Stimulated activated naive CD8-positive, alpha-beta T cell treated with anti-CD3 and anti-CD28 coated beads, Interleukin-15, Interleukin-2, amounts not matched to agents 100 U/mL and 50 U/mL, for 24 hours (primary cell): Measurements from ENCODE around the gene ANKRD30A.
"Not testable (repeated sequence)": the region's sequence is repeated elsewhere in the genome, so short reads cannot be mapped to it uniquely, and the experiment has no call there.

ENCODE experiments used
- ATAC-seq: fragments of 150-1000 bp; cut with Tn5 transposase; one replicate; pipeline ENCODE4 v1.10.0; 2021
- DNase-seq: peaks from one replicate; pipeline ENCODE4 v3.0.0; 2021

Gene ANKRD30A

DNA sequence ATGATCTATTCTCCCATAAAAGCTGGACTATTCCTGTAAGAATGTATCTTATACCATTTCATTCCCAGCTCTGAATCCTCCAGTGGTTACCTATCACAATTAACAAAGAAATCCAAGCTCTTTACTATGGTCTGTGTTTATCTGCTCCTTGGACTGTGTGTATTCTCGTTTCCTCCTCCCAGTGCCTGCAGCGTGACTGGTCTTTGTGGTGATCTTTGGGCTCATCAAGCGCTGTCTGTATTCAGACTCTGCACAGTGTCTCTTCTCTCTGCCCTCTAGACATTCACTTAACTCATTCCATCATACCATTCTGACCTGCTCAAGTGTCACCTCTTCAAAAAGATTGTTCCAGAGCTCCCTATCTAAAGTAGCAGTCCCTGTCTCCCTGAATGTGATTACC is 130.4 kb downstream of the ANKRD30A start:
- not testable (repeated sequence) for DNase-seq, ATAC-seq

DNA sequence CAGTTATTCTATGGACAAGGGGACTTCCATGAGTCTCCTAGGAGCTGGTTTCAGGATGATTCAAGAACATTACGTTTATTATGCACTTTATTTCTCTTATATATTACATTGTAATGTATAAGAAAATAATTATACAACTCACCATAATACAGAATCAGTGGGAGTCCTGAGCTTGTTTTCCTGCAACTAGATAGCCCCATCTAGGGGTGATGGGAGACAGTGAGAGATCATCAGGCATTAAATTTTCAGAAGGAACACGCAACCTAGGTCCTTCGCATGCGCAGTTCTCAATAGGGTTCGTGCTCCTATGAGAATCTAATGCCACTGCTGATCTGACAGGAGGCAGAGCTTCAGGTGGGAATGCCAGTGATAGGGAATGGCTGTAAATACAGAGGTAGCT is 137.9 kb downstream of the ANKRD30A start:
- no peak for ATAC-seq
- no peak for DNase-seq

DNA sequence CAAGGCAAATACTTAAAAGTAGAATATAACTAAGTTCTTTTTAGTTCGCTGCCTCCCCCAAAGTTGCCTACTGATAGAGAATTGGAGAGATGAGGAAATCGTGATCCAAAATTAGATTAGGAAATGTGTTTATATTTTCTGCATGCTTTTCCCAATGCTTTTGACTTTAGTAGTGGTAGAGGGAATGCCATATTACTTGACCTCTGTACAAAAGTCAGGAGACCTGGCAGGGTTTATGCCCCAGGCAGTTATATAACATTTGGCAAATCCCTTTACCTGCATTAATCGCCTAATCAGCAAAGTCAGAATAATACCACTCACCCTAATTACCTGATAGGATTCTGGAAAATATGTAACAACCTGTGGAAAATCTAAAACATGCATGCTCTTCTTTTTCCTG is 142.9 kb downstream of the ANKRD30A start:
- ATAC-seq (no peak), DNase-seq (no peak)

DNA sequence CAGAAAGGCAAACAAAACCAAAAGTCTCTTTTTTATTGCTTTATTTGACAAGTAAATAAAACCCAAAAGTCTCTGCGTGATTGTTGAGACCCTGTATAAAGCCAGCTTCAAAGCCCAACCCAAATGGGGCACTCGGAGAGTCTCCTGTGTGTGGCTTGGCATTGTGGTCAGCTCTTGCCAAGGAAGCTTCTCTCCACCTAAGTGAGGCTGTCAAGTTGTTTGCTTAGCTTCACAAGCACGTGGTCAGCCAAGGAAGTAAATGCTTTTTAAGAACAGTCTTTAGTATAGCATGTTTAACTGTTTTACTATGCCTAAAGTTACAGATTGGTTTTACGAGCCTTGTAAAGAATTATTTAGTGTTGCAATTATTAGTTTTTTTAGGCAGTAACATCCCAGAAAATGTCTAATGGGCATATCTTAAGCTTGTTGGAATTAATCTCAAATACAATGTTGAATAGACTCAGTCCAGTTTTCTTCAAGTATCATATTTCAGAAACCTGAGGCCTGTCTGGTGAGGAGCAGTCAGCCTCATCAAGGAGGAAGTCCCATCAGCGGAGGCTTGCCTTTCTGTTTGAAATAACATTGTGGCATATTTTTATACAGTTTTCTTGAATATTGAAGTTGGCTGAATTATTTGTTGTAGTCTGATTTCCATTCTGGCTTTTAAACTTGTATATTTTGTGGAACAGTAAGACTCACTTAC is 144.3 kb downstream of the ANKRD30A start:
- DNase-seq (no peak), ATAC-seq (no peak)

DNA sequence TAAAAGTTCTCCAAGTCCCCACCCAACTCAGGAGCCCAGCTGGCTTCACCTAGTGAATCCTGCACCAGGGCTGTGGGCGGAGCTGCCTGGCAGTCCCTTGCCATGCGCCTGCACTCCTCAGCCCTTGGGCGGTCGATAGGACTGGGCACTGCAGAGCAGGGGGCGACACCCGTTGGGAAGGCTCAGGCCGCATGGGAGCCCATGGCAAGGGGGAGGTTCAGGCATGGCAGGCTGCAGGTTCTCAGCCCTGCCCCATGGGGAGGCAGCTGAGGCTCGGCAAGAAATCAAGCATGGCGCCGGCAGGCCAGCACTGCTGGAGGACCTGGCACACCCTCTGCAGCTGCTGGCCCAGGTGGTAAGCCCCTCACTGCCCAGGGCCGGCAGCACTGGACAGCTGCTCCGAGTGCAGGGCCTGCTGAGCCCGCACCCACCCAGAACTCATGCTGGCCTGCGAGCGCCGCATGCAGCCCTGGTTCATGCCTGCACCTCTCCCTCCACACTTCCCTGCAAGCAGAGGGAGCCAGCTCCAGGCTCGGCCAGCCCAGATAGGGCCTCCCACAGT is 149.9 kb downstream of the ANKRD30A start:
- DNase-seq (no peak), ATAC-seq (no peak)

DNA sequence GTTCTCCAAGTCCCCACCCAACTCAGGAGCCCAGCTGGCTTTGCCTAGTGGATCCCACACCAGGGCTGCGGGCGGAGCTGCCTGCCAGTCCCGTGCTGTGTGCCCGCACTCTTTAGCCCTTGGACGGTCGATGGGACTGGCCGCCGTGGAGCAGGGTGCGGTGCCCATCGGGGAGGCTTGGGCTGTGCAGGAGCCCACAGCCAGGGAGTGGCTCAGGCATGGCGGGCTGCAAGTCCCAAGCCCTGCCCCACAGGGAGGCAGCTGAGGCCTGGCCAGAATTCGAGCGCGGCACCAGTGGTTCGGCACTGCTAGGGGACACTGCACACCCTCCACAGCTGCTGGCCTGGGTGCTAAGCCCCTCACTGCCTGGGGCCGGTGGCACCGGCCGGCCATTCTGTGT is 159.7 kb downstream of the ANKRD30A start:
- no peak for DNase-seq
- ATAC-seq = no peak

DNA sequence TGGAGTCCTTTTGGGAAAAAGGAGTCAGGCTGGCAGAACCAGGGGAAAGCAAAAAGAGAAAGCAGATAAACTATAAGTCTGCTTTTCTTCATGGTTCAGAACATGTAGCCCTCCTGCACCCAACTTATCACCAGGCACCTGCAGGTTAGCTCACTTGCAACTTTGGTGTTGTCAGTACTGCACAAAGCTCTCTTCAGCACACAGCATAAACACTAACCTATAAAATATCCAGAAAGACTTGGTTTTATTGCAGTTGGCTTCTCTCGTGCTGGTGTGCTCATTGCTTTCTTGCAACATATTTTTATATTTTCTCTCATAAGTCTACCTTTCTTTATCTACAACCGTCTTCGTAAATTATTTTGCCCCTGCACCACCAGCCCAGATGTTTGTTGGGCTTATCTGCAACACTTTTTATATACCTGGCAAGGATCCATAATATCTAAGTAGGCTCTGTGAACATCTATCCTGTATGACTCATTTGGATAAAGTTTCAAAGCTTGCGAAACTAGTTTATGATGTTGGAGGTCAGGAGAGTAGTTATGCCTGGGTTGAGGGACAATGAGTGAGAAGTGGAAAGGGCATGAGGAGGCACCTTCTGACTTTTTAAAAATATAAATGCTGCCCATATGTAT is 164.6 kb downstream of the ANKRD30A start:
- no peak for DNase-seq

DNA sequence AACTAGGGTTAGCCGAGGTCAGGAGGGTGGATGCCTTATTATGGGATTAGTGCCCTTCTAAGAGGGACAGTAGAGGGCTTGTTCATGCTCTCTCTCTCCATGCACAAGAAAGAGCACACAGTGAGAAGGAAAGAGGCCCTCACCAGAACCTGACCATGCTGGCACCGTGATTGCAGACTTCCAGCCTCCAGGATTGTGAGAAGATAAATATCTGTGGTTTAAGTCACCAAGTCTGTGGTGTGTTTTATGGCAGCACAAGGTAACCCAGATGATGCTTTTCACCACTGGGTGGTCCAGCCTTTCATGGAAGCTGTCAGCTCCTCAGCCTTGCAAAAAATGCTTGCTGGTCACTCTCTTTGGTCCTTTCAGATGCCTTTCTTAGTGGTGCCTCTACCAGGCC is 175.9 kb downstream of the ANKRD30A start:
- ATAC-seq (no peak), DNase-seq (no peak)

More for the DNA sequence above, 164.6 kb downstream of the ANKRD30A start:
- ATAC-seq = no peak

DNA sequence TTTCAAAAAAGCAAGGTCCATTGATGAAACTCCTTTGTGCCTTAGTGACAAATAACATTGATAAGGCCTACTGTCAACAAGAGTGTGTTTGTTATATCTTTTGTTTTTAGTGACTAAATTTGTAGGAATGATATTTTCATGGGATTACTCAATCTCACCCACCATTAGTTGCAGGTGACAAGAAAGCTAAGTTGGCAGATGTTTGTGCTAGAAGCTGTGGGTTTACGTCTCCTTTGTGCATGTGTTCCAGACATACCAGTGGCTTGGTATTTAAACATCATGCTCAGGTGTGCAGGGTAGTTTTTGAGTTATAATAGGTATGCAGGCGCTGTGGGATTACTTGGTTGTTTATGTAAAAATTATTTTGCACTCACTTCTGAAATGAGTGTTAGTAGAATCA is 178.6 kb downstream of the ANKRD30A start:
- no peak for DNase-seq
- no peak for ATAC-seq

DNA sequence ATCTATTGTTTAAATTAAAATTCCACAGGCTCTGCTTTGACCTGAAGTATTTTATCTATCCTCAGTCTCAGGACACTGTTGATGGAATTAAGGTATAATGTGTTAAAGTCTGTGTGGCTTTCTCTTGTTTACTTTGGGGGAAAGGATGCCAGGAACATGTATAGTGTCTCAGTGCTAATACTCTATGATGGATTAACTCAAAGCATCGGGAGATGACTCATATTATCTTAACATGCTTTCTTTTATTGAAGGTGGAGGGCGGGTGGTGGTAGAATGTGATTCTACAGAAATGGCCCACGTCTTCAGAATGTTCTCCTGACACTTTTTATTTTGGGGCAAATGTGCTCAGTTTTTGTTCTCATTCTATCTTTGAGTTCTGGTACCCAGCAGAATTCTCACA is 189.0 kb downstream of the ANKRD30A start:
- DNase-seq (no peak), ATAC-seq (no peak)

DNA sequence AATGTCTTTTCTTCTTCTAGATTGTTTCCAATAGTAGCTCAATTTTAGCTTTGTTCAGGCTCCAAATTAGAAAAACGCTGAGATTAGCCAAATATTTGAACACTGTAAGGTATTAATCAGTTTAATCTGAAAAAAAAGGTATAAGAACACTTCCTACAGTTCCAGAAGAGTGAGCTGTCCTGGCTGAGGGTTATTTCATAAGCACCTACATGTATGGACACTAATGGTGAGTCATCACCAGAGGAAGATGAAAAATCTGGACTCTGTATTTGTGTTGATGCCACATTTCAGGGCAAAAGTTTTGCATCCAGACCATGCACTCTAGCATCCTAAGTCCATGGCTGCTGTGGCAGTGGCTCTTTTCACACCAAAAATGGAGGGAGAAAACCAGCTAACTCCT is 189.5 kb downstream of the ANKRD30A start:
- ATAC-seq (no peak), DNase-seq (no peak)

DNA sequence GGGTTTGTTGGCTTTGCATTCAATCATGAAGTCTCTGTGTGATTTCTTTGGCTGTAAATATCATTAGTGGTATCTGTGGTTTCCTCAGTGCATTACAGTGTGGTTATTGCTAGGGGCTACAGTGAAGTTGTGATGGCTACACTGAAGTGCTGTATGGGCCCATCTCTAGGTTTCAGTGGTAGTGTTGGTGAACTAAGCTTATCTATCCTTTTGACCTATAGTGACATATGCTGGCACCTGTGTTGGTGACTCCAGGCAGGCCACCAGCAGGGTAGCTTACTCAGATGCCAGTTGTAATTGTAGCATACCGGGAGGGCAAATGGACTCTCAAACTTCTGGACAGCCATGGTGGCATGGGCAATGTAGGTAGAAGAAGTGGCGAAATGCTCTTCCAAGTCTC is 219.0 kb downstream of the ANKRD30A start:
- ATAC-seq = no peak

DNA sequence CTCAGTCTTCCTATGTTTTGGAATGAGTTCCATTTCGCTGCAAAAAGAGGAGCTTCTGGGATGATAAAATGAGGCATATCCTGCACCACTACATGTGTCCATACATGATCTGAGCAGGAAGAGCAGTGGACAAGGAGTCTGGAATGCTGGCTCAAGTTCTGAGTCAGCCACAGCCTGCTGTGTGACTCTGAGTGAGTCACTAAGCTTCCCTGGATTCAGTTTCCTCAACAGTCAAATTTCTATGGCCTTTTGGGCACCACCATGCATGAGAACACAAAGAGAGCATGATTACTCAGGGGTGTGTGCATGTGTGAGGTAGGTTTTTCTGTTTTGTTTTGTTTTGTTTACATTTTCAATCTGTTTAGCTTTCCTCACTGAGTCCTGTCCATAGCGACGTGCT is 254.6 kb downstream of the ANKRD30A start:
- DNase-seq = no peak
- ATAC-seq = no peak

More for the DNA sequence above, 219.0 kb downstream of the ANKRD30A start:
- DNase-seq = no peak

DNA sequence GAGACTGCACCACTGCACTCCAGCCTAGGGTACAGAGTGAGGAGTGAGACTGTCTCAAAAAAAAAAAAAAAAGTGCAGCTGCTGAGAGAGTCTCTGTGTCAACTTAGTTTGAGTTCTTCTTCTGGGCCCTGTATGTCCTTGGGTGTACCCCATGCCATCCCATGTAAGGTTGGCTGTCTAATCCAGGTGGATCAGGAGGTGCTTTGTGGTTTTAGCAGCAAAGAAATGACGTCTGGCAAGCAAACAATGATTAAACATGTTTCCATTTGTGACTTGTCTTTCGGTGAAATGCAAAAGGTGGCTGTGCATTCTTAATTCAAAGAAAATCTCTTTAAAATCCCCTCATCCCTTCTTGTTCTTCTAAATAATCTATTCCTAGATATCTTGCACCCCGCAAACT is 255.9 kb downstream of the ANKRD30A start:
- DNase-seq (no peak), ATAC-seq (no peak)

DNA sequence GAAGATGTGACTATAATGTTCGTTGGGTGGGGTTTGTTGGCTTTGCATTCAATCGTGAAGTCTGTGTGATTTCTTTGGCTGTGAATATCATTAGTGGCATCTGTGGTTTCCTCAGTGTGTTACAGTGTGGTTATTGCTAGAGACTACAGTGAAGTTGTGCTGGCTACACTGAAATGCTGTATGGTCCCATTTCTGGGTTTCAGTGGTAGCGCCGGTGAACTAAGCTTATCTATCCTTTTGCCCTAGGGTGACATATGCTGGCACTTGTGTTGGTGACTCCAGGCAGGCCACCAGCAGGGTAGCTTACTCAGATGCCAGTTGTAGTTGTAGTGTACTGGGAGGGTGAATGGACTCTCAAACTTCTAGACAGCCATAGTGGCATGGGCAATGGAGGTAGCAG is 259.5 kb downstream of the ANKRD30A start:
- ATAC-seq (no peak), DNase-seq (no peak)

DNA sequence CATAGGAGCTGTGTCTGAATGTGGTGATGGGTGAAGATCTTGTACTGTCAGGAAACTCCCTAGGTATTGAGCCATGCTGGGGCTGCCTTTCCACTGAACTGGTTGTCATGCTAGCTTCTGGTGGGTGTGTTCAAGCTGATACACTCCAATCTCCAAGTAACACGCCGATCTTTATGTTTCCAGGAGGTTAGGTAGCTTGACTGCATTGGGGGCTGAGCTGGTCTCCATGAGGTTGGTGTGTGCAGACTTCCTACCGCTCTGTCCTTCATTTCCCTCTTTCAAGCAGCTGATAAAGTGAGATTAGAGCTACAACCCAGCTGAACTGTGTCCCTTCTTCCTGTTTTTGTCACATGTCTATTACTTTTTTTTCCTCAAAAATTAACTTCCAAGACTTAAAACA is 265.5 kb downstream of the ANKRD30A start:
- no peak for DNase-seq

DNA sequence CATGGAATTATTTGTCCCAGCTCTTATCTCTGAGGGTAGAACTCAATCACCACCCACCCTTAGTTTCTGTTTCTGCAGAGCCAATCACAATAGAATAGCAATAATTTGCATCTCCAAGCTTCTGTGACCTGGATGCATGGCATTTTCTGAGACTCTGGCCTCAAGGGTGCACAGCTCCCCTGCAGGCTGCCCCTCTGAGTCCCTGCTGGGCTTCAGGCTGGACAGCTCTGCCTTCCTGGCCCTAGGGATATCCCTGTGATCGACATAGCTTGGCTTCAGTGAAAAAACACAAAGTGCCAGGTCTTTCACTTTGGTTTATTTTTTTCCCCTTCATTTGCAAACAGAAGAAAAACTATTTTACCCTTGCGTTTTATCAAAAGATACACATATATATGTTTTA is 275.4 kb downstream of the ANKRD30A start:
- ATAC-seq, DNase-seq: not testable (repeated sequence)

More for the DNA sequence above, 265.5 kb downstream of the ANKRD30A start:
- ATAC-seq = no peak

DNA sequence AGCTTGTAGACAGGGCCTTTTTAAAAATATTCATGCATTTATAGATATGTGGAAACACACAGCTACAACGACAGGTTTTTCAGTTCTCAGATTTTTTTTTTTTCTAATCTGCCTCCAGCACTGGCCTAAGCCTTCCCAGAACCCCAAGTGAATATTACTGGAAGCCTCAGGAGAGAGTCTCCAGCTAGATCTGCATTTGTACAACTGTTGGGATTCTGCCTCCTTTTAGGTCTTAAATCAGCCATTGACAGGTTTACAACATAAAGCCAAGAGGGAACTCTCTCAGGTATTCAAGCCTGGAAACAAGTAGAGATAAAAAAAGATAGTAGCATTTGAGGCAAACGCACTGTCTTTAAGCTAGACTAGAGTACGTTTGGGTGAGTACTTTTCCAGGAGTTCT is 275.8 kb downstream of the ANKRD30A start:
- no peak for DNase-seq
- no peak for ATAC-seq

DNA sequence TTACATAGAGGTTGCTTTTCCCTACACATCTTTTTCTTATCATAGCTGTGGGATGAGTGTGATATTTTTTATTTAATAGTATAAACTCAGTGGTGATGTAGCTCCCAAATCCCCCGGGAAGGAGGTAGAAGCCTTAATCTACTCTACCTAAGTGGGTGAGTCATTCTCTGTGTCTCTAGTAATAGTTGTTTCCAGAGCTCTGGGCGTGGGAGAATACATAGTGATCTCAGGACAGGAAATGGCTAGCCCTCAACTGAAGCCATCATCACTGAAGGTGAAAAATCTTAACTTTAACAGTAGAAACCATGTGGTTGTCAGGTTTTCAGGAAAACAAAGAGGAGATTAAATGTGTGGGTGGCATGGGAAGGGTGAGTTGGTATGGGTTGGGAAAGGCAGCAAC is 278.4 kb downstream of the ANKRD30A start:
- DNase-seq = no peak
- no peak for ATAC-seq
